ENCODE data around the gene NTN1. TPM values are rescaled to one million over a fixed set of nuclear protein-coding genes. Genes with fewer than 3 reads are reported as not detected.
"Not testable (repeated sequence)": the region's sequence is repeated elsewhere in the genome, so short reads cannot be mapped to it uniquely, and the experiment has no call there.

The NTN1 gene
- total RNA-seq, 1 experiment from 2014 or later, result 4.2 TPM

DNA sequence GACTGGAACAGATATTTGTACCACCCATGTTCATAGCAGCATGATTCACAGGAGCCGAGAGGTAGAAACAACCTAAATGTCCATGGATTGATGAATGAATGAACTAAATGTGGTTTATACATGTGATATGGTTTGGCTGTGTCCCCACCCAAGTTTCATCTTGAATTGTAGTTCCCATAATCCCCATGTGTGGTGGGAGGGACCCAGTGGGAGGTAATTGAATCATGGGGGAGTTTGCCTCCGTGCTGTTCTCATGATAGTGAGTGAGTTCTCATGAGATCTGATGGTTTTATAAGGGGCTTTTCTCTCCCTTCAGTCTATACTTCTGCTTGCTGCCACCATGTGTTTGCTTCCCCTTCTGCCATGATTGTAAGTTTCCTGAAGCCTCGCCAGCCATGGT is 81.9 kb downstream of the NTN1 start:
- H3K27me3 ChIP-seq (ENCODE audit: insufficient read depth, low read length); intact Hi-C loops (cut with micrococcal nuclease); ATAC-seq; POLR2A ChIA-PET; H3K27ac ChIP-seq (ENCODE audit: low read depth, low read length); H4K20me1 ChIP-seq (ENCODE audit: insufficient read depth); H3K4me2 ChIP-seq (ENCODE audit: low read length); H3K9me2 ChIP-seq (ENCODE audit: insufficient read depth); CTCF ChIA-PET; H3K4me1 ChIP-seq (ENCODE audit: control insufficient read depth in 1 of 2, insufficient read depth in 2 of 2, low read length in 2 of 2); H3K79me2 ChIP-seq (ENCODE audit: insufficient read depth, low read length); RAD21 ChIA-PET (ENCODE audit: low non-redundant PET in 1 of 2, low total read pairs in 2 of 2, uncharacterized antibody in 2 of 2, unreplicated experiment in 2 of 2); BruUV-seq (replicated peaks); H3K9me3 ChIP-seq (ENCODE audit: control insufficient read depth in 1 of 2, insufficient read depth in 1 of 2, low read depth in 1 of 2, low read length in 2 of 2); H3K9ac ChIP-seq (ENCODE audit: low read length); DNase-seq (ENCODE audit: low read depth, low spot score); H2AFZ ChIP-seq (ENCODE audit: low read depth, low read length, poor library complexity, severe bottlenecking); H3K4me3 ChIP-seq (replicated peaks in 1 of 2; ENCODE audit: low read depth in 1 of 2, low read length in 2 of 2); H3K36me3 ChIP-seq (ENCODE audit: control insufficient read depth in 1 of 2, insufficient read depth in 2 of 2, low read length in 2 of 2): not testable (repeated sequence)

DNA sequence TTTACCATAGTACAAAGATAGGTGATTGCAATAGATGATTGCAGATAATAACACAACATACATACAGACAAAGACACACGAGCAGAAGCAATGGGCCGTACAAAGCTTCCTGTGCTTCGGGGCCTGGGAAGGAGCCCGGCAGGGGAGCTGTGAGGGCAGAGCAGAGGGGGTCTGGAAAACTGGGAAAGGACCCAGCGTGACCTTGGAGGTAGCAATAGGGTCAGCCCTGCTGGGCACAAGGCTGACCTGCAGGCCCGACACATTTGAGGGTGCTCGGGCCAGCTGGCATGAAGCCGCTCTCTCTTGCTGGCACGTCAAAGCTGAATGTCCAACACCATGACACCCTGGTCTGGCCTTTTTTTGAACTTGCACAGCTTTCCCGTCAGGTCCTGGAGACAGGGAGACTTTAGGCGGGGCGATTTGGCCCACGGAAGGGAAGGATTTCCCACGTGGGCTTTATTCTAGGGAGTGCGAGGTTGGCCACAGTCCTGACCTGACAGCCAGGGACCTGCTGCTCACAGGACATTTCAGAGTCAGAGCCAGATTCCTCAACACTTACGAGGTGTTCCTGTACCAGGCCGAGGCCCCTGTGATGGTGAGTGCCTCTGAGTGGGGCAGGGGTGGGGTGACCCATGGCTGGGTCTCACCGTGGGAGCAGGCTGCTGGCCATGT is 83.2 kb downstream of the NTN1 start:
- H4K20me1 ChIP-seq (ENCODE audit: insufficient read depth), result no peaks in the 10 kb centered on the region
- no peak overlapping the region for H3K4me2 ChIP-seq (ENCODE audit: low read length)
- intact Hi-C loops (cut with micrococcal nuclease), result no loop called here
- H3K4me3 ChIP-seq (replicated peaks in 1 of 2; ENCODE audit: low read depth in 1 of 2, low read length in 2 of 2), result no peak overlapping the region
- H3K9ac ChIP-seq (ENCODE audit: low read length), result no peak overlapping the region
- ChIA-PET CTCF (no interaction called here), RAD21 (ENCODE audit: low non-redundant PET in 1 of 2, low total read pairs in 2 of 2, uncharacterized antibody in 2 of 2, unreplicated experiment in 2 of 2) (no interaction called here), POLR2A (no interaction called here)
- no peaks in the 10 kb centered on the region for H3K9me2 ChIP-seq (ENCODE audit: insufficient read depth)
- H2AFZ ChIP-seq (ENCODE audit: low read depth, low read length, poor library complexity, severe bottlenecking), result no peak overlapping the region
- DNase-seq (ENCODE audit: low read depth, low spot score) (no peak), ATAC-seq (no peak)
- BruUV-seq (replicated peaks), result no TSS peak
- H3K79me2 ChIP-seq (ENCODE audit: insufficient read depth, low read length), result no peaks in the 10 kb centered on the region
- TF ChIP-seq REST (IDR thresholded peaks at IDR 0.05; ENCODE audit: low read depth) (no peak), ELF1 (IDR thresholded peaks at IDR 0.05; ENCODE audit: borderline replicate concordance, low read depth) (no peak), SIN3A (IDR thresholded peaks at IDR 0.05; ENCODE audit: low read depth) (no peak), SRF (IDR thresholded peaks at IDR 0.05; ENCODE audit: low read depth) (no peak), CEBPB (IDR thresholded peaks at IDR 0.05; ENCODE audit: low read depth) (no peak), ZBTB33 (IDR thresholded peaks at IDR 0.05; ENCODE audit: extremely low read depth, insufficient replicate concordance, low read length) (no peak), RAD21 (IDR thresholded peaks at IDR 0.05; ENCODE audit: low read depth) (no peak), ZNF274 (IDR thresholded peaks at IDR 0.05; ENCODE audit: low read depth, low read length) (no peak), YY1 (IDR thresholded peaks at IDR 0.05; ENCODE audit: extremely low read depth, insufficient replicate concordance, low read depth, low read length) (no peak), CBX3 (IDR thresholded peaks at IDR 0.05; ENCODE audit: low read depth) (no peak)
- TF ChIP-seq, protein P1, sequence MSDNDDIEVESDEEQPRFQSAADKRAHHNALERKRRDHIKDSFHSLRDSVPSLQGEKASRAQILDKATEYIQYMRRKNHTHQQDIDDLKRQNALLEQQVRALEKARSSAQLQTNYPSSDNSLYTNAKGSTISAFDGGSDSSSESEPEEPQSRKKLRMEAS (IDR thresholded peaks at IDR 0.05), result no peak
- H3K4me1 ChIP-seq (ENCODE audit: control insufficient read depth in 1 of 2, insufficient read depth in 2 of 2, low read length in 2 of 2), result no peaks in the 10 kb centered on the region
- no peak overlapping the region for H3K27ac ChIP-seq (ENCODE audit: low read depth, low read length)
- H3K27me3 ChIP-seq (ENCODE audit: insufficient read depth, low read length), result no peaks in the 10 kb centered on the region
- no peaks in the 10 kb centered on the region for H3K36me3 ChIP-seq (ENCODE audit: control insufficient read depth in 1 of 2, insufficient read depth in 2 of 2, low read length in 2 of 2)
- H3K9me3 ChIP-seq (ENCODE audit: control insufficient read depth in 1 of 2, insufficient read depth in 1 of 2, low read depth in 1 of 2, low read length in 2 of 2), result no peaks in the 10 kb centered on the region

All from HCT116 (cell line).